GM10847 (cell line): ENCODE results near the gene POTEM.
"Not testable (repeated sequence)": the region's sequence is repeated elsewhere in the genome, so short reads cannot be mapped to it uniquely, and the experiment has no call there.

Source experiments
- POLR2A ChIP-seq: IDR thresholded peaks from 2 replicates; pipeline ENCODE4 v1.6.1; 2011; ENCODE audit not compliant: insufficient read length; ENCODE audit errors: extremely low read depth

The POTEM gene

GRCh38 chr14:18967134-18967533, at the start of gene POTEM:
TSS of gene POTEM (plus strand) at chr14:18967434. CDS start at chr14:18967486, 52 bp downstream.
- TF ChIP-seq POLR2A: not testable (repeated sequence)
